K562 (cell line): ENCODE results near the gene SEL1L. TPM values are rescaled to one million over a fixed set of nuclear protein-coding genes. Genes with fewer than 3 reads are reported as not detected.

Experiments used
- CHAMP1 ChIP-seq: fragments of 450-650 bp; IDR thresholded peaks from 2 replicates; pipeline ENCODE4 v1.6.1; 2016; ENCODE audit warnings: mild to moderate bottlenecking
- ETS1 ChIP-seq: conservative IDR thresholded peaks from 2 replicates; pipeline ENCODE4 v1.6.1; 2011; ENCODE audit warnings: low read depth, mild to moderate bottlenecking, low read length; ENCODE audit not compliant: control insufficient read depth
- JUND ChIP-seq, 2 experiments: IDR thresholded peaks; 2 replicates in 1 of 2; 3 replicates in 1 of 2; pipeline ENCODE4 v1.6.1; 2011; ENCODE audit warnings: borderline replicate concordance in 2 of 2, low read depth in 2 of 2, low read length in 2 of 2, improper control_type of control experiment in 1 of 2, missing biosample characterization in 1 of 2, missing genetic modification characterization in 1 of 2, missing genetic modification reagents in 1 of 2
- LEF1 ChIP-seq: fragments of 450-650 bp; IDR thresholded peaks from 2 replicates; pipeline ENCODE4 v1.6.1; 2016; ENCODE audit warnings: mild to moderate bottlenecking
- MEF2A ChIP-seq: IDR thresholded peaks from 2 replicates; pipeline ENCODE4 v1.6.1; 2011; ENCODE audit warnings: low read depth, mild to moderate bottlenecking, low read length, moderate library complexity; ENCODE audit not compliant: control insufficient read depth
- MNT ChIP-seq, 2 experiments: fragments of 450-650 bp; conservative IDR thresholded peaks; 2 replicates each; pipeline ENCODE4 v1.6.1; 2017; ENCODE audit warnings: mild to moderate bottlenecking in 2 of 2, moderate library complexity in 2 of 2
- RAD21 ChIP-seq, 2 experiments: fragments of 250-450 bp in 1 of 2; fragments of 450-650 bp in 1 of 2; sonication (Bioruptor Pico) in 1 of 2; formaldehyde crosslinking in 1 of 2; IDR thresholded peaks in 1 of 2; conservative IDR thresholded peaks in 1 of 2; 2 replicates each; pipeline versions ENCODE4 v1.4.0 to v1.8.0; 2020 to 2022; ENCODE audit warnings: mild to moderate bottlenecking in 2 of 2, moderate library complexity in 1 of 2
- SMC3 ChIP-seq: conservative IDR thresholded peaks from 2 replicates; pipeline ENCODE4 v1.6.1; 2011; ENCODE audit warnings: low read depth, low read length, improper control_type of control experiment; ENCODE audit not compliant: insufficient read depth
- SPI1 ChIP-seq: IDR thresholded peaks from 2 replicates; pipeline ENCODE4 v1.6.1; 2011; ENCODE audit warnings: low read depth, low read length, control low read depth, borderline replicate concordance
- ZNF318 ChIP-seq, 2 experiments: fragments of 450-650 bp; IDR thresholded peaks; 2 replicates each; pipeline ENCODE4 v1.6.1; 2016; ENCODE audit warnings: mild to moderate bottlenecking in 2 of 2, borderline replicate concordance in 1 of 2, low read depth in 1 of 2, moderate library complexity in 1 of 2
- ZNF444 ChIP-seq: fragments of 250-450 bp; sonication (Bioruptor Pico); IDR thresholded peaks from 2 replicates; pipeline ENCODE4 v1.4.0; 2020; ENCODE audit warnings: mild to moderate bottlenecking, moderate library complexity
- polyA plus RNA-seq, 8 experiments: library from polyadenylated mRNA; depleted of rRNA in 4 of 8; stranded (reverse) in 5 of 8; unstranded in 3 of 8; fragments of >200 nt; fragmentation: Nextera tagmentation in 2 of 8; fragmentation: Illumina TruSeq in 1 of 8; extraction: Ambion mirVana in 2 of 8; extraction: Trizol in 1 of 8; gene quantifications; 2 replicates each; pipeline versions ENCODE4 v1.2.1 to v1.2.3, GENCODE V29; 2011 to 2014; ENCODE audit warnings: inconsistent platforms in 1 of 8, missing spikeins in 1 of 8
- total RNA-seq, 7 experiments: library from RNA; depleted of rRNA in 6 of 7; stranded (reverse); fragments of >200 nt in 6 of 7; fragmentation: Illumina TruSeq in 2 of 7; extraction: Trizol in 2 of 7; gene quantifications; 2 replicates each; pipeline versions ENCODE4 v1.2.1 to v1.2.3, GENCODE V29; 2011 to 2021; ENCODE audit warnings: low replicate concordance in 1 of 7

SEL1L gene
- total and polyA plus RNA-seq, 9 of the 15 experiments (the other 6 are each of a cell fraction or from before 2014, with no cell fraction given), result 7.7 to 21.1 (median 13.6) TPM

- TF ChIP-seq CHAMP1 (peak; percentile 37; the same call in 1 of the 2 replicates), ZNF318 (IDR thresholded peaks at IDR 0.05; ENCODE audit: borderline replicate concordance in 1 of 2, low read depth in 1 of 2) (no peak), JUND (IDR thresholded peaks at IDR 0.05; ENCODE audit: borderline replicate concordance, low read depth, low read length) (no peak), JUND (tag; IDR thresholded peaks at IDR 0.05; ENCODE audit: borderline replicate concordance, low read depth, low read length) (peak; percentile 35; the same call in 1 of the 3 replicates), MEF2A (no peak), SPI1 (peak; percentile 87), ETS1 (no peak), LEF1 (no peak), SMC3 (peak; percentile 69), RAD21 (CRISPR knock-in tag; conservative IDR thresholded peaks at IDR 0.05 in 1 of 2, IDR thresholded peaks at IDR 0.05 in 1 of 2) (peak; percentile 83 to 87), MNT (conservative IDR thresholded peaks at IDR 0.05) (no peak), ZNF444 (CRISPR knock-in tag) (no peak)
Observed at GRCh38 chr14:81464253-81465002, 69.2 kb downstream of the SEL1L start (continued).
